Neutrophil (primary cell): Measurements from ENCODE around the gene ECI1.

Experiments
- H3K27ac ChIP-seq: fragments of 200-600 bp; sonication (generic); 2 replicates; pipeline ENCODE4 v1.5.1; 2016; ENCODE audit warnings: mild to moderate bottlenecking, moderate library complexity
- H3K27me3 ChIP-seq: fragments of 200-600 bp; sonication (generic); 2 replicates; pipeline ENCODE4 v1.6.0; 2016; ENCODE audit warnings: mild to moderate bottlenecking
- H3K36me3 ChIP-seq: fragments of 200-600 bp; sonication (generic); 2 replicates; pipeline ENCODE4 v1.5.1; 2017
- H3K4me1 ChIP-seq, 2 experiments: fragments of 200-600 bp in 1 of 2; sonication (generic) in 1 of 2; 1 replicate in 1 of 2; 2 replicates in 1 of 2; pipeline versions ENCODE4 v1.5.1 to v1.6.1; 2013 to 2016; ENCODE audit warnings: low read depth in 1 of 2, low read length in 1 of 2, mild to moderate bottlenecking in 1 of 2, moderate library complexity in 1 of 2; ENCODE audit not compliant: control insufficient read depth in 1 of 2, insufficient read depth in 1 of 2
- H3K4me3 ChIP-seq, 2 experiments: fragments of 200-600 bp in 1 of 2; sonication (generic) in 1 of 2; 1 replicate in 1 of 2; 2 replicates in 1 of 2; pipeline ENCODE4 v1.5.1; 2013 to 2016; ENCODE audit warnings: low read depth in 1 of 2, low read length in 1 of 2, mild to moderate bottlenecking in 1 of 2, moderate library complexity in 1 of 2
- H3K9me3 ChIP-seq: fragments of 200-600 bp; sonication (generic); 2 replicates; pipeline ENCODE4 v1.5.1; 2016
- TF ChIP-seq, protein P1 (sequence below): fragments of 200-600 bp; sonication (generic); IDR thresholded peaks from 2 replicates; pipeline ENCODE4 v1.5.1; 2016; ENCODE audit warnings: antibody characterized with exemption

ECI1 gene

DNA sequence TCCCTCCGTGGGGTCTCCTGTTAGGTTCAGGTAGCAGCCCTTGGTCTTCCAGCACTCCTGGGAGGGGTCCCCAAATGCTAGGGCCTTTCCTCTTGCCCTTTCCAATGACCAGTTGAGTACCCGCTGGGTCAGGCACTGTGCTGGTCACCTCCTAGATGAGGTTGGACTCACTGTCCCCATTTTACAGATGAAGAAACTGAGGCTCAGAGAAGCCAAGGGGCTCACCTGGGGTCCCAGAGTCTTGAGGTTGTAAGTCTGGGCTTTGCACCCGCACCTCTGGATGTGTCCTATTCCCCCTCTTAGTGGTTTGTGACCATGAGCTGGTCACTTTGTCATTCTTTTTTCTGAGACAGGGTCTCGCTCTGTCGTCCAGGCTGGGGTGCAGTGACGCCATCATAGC is 53.6 kb downstream of the ECI1 start:
- Histone ChIP-seq H3K9me3 (no peaks in the 10 kb centered on the region), H3K4me3 (no peak overlapping the region), H3K27me3 (peaks cover 90% of the 10 kb centered on the region), H3K36me3 (no peaks in the 10 kb centered on the region), H3K4me1 (peaks cover 0 to 11% of the 10 kb centered on the region in 2 experiments), H3K27ac (no peak overlapping the region)
- TF ChIP-seq, protein P1, sequence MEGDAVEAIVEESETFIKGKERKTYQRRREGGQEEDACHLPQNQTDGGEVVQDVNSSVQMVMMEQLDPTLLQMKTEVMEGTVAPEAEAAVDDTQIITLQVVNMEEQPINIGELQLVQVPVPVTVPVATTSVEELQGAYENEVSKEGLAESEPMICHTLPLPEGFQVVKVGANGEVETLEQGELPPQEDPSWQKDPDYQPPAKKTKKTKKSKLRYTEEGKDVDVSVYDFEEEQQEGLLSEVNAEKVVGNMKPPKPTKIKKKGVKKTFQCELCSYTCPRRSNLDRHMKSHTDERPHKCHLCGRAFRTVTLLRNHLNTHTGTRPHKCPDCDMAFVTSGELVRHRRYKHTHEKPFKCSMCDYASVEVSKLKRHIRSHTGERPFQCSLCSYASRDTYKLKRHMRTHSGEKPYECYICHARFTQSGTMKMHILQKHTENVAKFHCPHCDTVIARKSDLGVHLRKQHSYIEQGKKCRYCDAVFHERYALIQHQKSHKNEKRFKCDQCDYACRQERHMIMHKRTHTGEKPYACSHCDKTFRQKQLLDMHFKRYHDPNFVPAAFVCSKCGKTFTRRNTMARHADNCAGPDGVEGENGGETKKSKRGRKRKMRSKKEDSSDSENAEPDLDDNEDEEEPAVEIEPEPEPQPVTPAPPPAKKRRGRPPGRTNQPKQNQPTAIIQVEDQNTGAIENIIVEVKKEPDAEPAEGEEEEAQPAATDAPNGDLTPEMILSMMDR = no peak

DNA sequence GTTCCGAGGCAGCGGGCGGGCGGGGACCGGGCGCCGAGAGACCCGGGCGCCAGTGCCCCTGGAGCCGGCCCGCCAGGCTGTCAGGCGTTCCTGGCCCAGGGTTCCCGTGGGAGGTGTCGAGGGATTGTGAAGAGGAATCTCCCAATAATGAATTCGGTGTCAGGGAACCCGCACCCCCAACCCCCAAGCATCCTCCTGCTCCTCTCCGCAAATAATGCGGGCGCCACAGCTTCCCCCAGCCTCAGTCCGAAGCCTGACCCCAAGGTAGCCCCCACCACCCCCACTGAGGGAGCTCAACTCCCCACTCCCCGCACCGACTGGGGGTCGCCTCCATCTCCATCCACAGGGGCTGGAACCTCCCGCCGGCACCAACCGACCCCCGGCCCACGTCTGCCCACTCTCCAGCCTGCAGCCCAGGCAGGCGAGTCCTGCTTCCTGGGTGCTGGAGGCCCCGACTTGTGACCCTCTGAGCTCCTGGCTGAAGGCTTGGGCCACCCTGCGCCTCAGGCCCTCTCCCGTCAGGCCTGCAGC is 54.3 kb downstream of the ECI1 start:
- Histone ChIP-seq H3K36me3 (no peaks in the 10 kb centered on the region), H3K9me3 (no peaks in the 10 kb centered on the region), H3K4me3 (no peak overlapping the region), H3K27me3 (peaks cover 88% of the 10 kb centered on the region), H3K27ac (no peak overlapping the region), H3K4me1 (peaks cover 0 to 11% of the 10 kb centered on the region in 2 experiments)
- TF ChIP-seq, protein P1 = no peak

DNA sequence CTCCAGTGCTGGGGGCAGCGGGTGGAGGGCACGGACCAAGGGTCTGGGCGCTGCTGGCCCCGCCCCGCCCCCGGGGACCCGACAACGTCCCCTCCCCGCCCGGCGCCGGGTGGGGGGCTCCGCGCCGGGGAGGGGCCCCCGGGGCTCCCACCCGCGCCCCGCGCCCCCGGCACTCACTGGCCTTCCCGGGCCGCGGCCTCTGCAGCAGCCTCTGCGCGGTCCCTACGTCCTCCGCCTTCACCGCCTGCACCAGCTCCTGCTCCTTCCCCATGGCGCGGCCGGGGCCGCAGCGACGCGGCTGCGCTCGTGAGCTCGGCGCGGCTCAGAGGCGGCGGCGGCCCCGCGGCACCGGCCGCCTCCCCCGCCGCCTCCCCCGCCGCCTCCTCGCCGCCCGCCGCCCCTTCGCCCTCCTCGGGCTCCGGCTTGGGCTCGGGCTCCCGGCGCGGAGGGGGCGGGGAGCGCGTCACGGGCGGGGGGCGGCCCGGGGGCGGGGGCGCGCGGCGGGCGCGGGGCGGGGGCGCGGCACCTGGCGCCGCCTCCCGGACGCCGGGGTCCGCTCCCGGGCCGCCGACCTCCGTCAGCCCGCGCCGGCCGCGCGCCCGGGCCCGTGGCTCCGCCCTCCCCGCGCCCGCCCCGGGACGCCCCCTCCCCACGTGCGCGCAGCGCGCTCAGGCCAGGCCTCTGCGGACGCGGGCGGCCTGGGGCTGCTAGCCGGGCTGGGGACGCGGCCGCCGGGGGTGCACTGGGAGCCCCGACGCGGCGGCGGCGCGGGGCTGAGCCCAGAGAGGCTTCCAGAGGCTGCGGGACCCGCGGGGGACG is 55.0 kb downstream of the ECI1 start, which contains the start of gene CASKIN1:
TSS of gene CASKIN1 (minus strand) at position 444 of the 819 bp plus-strand sequence. CDS start at position 271, 173 bp downstream.
- Histone ChIP-seq H3K27me3 (peaks cover 81% of the 10 kb centered on the region), H3K27ac (no peak within 1 kb of the TSS)

DNA sequence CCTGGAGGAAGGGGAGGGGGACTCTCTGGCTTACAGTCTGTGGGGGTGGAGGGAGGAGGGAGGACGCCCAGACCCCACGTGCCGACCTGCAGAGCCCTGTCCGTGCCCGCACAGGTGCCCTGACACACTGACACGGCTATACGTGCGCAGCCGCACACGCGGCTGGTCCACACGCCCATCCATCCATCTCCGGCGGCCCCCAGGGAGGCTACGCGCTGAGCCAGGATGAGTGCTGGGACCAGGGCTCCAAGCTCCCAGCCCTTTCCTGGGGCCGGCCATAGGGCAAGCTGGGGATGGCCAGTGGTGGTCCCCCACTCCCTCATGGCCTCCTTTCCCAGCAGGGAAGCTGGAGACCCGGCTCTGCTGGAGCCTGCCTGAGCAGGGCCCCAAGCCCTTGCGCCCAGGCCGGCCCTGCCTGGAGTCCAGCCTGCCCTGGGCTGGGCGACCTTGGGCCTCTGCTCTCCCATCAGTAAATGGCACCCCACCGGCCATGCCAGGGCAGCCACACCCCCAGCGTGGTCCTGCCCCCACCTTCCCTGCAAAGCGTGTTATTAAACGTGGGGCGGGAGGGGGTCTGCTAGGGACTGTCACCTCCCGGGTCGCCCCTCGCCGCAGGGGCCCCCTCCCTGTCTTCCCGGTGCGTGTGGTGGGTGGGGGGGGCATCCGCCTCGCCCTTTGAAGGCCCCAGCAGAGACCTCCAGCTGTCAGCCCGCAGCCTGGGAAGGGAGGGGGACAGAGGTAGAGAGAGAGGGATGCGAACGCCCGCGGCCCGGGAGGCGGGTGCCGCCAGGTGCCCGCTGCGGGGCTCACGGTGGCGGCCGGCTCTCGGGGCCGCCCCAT is 55.8 kb downstream of the ECI1 start:
- TF ChIP-seq, protein P1 = no peak
- H3K27me3 ChIP-seq = peaks cover 76% of the 10 kb centered on the region
- no peaks in the 10 kb centered on the region for H3K36me3 ChIP-seq
- peaks cover 0 to 11% of the 10 kb centered on the region in 2 experiments for H3K4me1 ChIP-seq
- no peaks in the 10 kb centered on the region for H3K9me3 ChIP-seq
- no peak overlapping the region for H3K4me3 ChIP-seq
- no peak overlapping the region for H3K27ac ChIP-seq

More for the DNA sequence above, 55.0 kb downstream of the ECI1 start, which contains the start of gene CASKIN1:
- Histone ChIP-seq H3K4me1 (peaks cover 0 to 11% of the 10 kb centered on the region in 2 experiments), H3K9me3 (no peaks in the 10 kb centered on the region), H3K36me3 (no peaks in the 10 kb centered on the region), H3K4me3 (no peak within 1 kb of the TSS)
- TF ChIP-seq, protein P1 = no peak

DNA sequence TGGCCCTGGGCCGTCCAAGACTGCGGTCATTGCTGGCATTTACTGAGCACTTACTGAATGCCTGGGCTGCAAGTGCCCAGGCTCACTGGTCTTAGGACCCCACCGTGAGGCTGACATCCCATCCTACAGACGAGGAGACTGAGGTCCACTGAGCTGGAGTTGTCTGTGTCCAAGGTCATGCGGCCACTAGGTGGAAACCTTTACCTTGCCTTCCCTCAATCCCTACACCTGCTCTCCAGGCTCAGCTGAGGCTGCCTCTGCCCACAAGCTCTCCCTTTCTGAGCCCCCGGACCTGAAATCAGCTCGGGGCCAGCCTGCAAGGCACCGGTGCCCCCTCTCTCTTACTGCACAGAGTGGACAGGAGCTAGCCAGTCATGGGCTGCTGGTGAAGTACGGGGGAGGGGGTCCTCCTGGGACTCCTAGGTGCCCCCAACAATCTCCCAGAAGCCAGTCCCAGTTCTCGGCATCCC is 56.5 kb downstream of the ECI1 start:
- no peaks in the 10 kb centered on the region for H3K36me3 ChIP-seq
- H3K4me1 ChIP-seq = peaks cover 0 to 11% of the 10 kb centered on the region in 2 experiments
- no peaks in the 10 kb centered on the region for H3K9me3 ChIP-seq
- H3K4me3 ChIP-seq = no peak overlapping the region
- H3K27me3 ChIP-seq = peaks cover 70% of the 10 kb centered on the region
- no peak overlapping the region for H3K27ac ChIP-seq
- TF ChIP-seq, protein P1 = peak; percentile 30
